Upper lobe of left lung (tissue), 6 donors: ENCODE measurements around the gene KRTAP10-9. TPM values are rescaled to one million over a fixed set of nuclear protein-coding genes. Genes with fewer than 3 reads are reported as not detected.
A peak's percentile ranks its signal among the peaks of the same experiment; 100 is the strongest.

Source experiments
- ATAC-seq, 2 donors: fragments of 200-7000 bp; cut with Tn5 transposase; one replicate each; pipeline ENCODE4 v1.9.1; 2022; ENCODE audit warnings: mild to moderate bottlenecking in 2 of 2, moderate library complexity in 2 of 2; ENCODE audit not compliant: low FRiP score in 2 of 2
- DNase-seq, 2 donors: peaks; one replicate each; pipeline ENCODE4 v3.0.0-alpha.2; 2019 to 2020
- H3K27ac ChIP-seq, 4 donors: fragments of 200-600 bp; sonication (generic); one replicate each; pipeline ENCODE4 v1.5.1; 2016 to 2019
- H3K27me3 ChIP-seq, 4 donors: fragments of 200-600 bp; sonication (generic); one replicate each; pipeline ENCODE4 v1.5.1; 2017 to 2019
- H3K36me3 ChIP-seq, 4 donors: fragments of 200-600 bp; sonication (generic); one replicate each; pipeline ENCODE4 v1.5.1; 2016 to 2019
- H3K4me1 ChIP-seq, 4 donors: fragments of 200-600 bp; sonication (generic); one replicate each; pipeline ENCODE4 v1.5.1; 2018 to 2019
- H3K4me3 ChIP-seq, 4 donors: fragments of 200-600 bp; sonication (generic); one replicate each; pipeline ENCODE4 v1.5.1; 2017 to 2019; ENCODE audit warnings: mild to moderate bottlenecking in 2 of 4, moderate library complexity in 1 of 4
- H3K9me3 ChIP-seq, 4 donors: fragments of 200-600 bp; sonication (generic); one replicate each; pipeline ENCODE4 v1.5.1; 2018 to 2019
- EP300 ChIP-seq, 4 donors: sonication (generic); formaldehyde crosslinking; IDR thresholded peaks; one replicate each; pipeline ENCODE4 v1.5.1; 2017; ENCODE audit warnings: antibody characterized with exemption in 4 of 4, control low read depth in 2 of 4
- POLR2A ChIP-seq, 4 donors: fragments of 450-650 bp; IDR thresholded peaks; one replicate each; pipeline ENCODE4 v1.5.1; 2016 to 2017; ENCODE audit warnings: antibody characterized with exemption in 4 of 4, mild to moderate bottlenecking in 2 of 4
- POLR2AphosphoS5 ChIP-seq, 2 donors: sonication (generic); formaldehyde crosslinking; IDR thresholded peaks; one replicate each; pipeline ENCODE4 v1.5.1; 2017; ENCODE audit warnings: antibody characterized with exemption in 2 of 2
- WGBS, 2 donors: methylation state at CpG; one replicate each; pipeline ENCODE4 v1.1.5; 2017 to 2018; 5-methylcytosine and 5-hydroxymethylcytosine counted together
- total RNA-seq, 6 donors: library from RNA; depleted of rRNA in 4 of 6; stranded (reverse); fragments of >200 nt in 4 of 6; gene quantifications; one replicate each; pipeline versions ENCODE4 v1.1.0 to v1.2.1, GENCODE V29; 2016 to 2021
- TF ChIP-seq, protein P1 (sequence below), 6 experiments: fragments of 450-650 bp in 4 of 6; fragments of 200-600 bp in 2 of 6; sonication (generic) in 2 of 6; IDR thresholded peaks; one replicate each; pipeline ENCODE4 v1.5.1; 2016 to 2019; ENCODE audit warnings: antibody characterized with exemption in 6 of 6
- donor health status: DM: no; HTN: no; CAD: no; lungs with moderate emphysema.
- donor health status: DM: no; HTN: yes; CAD: no; lungs with severe emphysema.

The KRTAP10-9 gene
- total RNA-seq, 6 donors from 2014 or later: not detected

DNA sequence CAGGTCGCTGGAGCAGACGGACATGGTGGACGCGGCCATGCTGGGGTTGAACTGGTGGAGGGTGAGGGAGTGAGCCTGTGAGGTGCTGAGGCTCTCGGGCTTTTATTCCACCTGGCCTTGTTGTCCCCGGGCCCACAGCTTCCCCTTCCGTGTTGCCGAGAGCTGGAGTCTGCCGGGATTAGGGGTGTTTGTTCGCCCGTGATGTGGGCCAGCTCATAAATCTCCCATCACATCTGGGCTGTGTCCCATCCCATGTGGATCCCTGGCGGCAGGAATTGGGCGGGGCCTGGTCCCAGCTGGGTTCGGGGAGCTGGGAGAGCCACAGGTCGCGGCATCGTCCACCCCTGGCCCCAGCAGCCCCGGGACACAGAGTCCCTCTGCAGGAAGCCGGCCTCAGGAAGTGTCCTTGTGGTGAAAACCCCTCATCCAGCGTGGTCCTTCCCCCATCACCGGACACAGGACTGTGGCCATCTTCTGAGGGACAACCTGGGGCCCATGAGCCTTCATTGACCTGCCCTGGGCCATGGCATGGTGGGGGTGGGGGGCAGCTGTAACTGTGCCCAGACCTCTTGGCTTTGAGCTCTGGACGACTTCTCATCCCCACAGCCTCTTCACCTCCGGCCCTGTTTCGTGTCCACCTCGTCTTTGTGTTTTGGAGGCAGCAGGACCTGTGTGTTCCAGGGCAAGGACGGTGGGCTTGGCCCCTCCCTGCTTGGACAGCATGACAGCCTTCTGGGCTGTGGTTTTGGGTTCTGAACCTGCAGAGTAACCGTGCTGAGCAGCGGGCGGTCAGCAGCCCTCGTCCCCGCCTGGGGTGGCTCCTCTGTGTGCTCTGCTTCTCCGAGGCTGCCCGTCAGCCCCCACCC, 34.2 kb upstream of the KRTAP10-9 start, which contains the start of gene KRTAP10-6:
Gene KRTAP10-6, minus strand, starts transcription at position 60 of the 866 bp plus-strand sequence. Its CDS starts 21 bp downstream, at position 39.
- Histone ChIP-seq H3K27me3 (peaks cover 0 to 5% (median 0%) of the 10 kb centered on the region in 4 donors), H3K36me3 (no peaks in the 10 kb centered on the region), H3K4me3 (no peak within 1 kb of the TSS), H3K9me3 (no peaks in the 10 kb centered on the region), H3K4me1 (no peaks in the 10 kb centered on the region), H3K27ac (no peak within 1 kb of the TSS)
- 62 to 68% methylated on average over 4 to 28 of the region's 33 CpGs for WGBS, 2 donors
- no peak for TF ChIP-seq POLR2AphosphoS5 (IDR thresholded peaks at IDR 0.05)
- no peak for TF ChIP-seq POLR2A (IDR thresholded peaks at IDR 0.05)
- DNase-seq (peak in 1 of 2 donors; percentile 62), ATAC-seq (peak in 1 of 2 donors; percentile 23)

DNA sequence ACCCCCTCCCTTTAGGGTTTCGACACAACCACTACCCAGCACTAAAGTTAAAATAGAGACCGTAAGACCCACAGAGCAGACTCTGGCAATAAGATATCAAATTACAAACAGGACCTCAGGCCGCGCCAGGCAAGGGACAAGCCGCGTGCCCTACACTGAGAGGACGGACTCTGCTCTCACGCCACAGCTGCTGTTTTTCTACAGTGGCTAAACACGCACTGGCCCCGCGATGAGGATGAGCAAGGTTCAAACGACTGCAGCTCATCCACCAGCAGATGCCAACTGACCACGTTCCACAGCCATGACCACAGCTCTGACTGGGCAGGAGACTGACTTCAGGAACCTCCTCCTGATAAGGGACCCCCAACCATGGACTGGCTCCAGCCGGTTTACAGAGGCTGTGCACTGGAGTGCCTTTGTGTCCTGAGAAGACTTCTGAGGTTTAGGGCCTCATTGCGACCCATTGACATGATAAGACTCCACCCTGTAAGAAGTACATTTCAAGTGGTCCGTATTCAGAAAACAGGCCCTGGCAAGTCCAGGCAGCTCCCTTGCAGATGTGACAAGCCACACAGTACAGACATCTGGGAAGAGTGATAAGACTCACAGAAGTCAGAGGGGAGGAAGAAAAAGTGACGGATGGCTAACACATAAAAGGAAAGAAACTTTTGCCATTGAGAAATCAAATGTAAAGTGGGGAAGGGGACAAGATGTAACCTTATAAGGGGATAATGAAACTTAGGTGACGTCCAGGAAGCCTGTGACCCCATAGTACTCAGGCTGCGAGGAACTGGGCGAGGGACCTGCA, 33.1 kb upstream of the KRTAP10-9 start:
- DNase-seq (no peak), ATAC-seq (no peak)
- no peak overlapping the region for H3K4me3 ChIP-seq
- H3K9me3 ChIP-seq: no peaks in the 10 kb centered on the region
- H3K27me3 ChIP-seq: peaks cover 0 to 5% (median 0%) of the 10 kb centered on the region in 4 donors
- no peak for TF ChIP-seq POLR2A (IDR thresholded peaks at IDR 0.05)
- TF ChIP-seq EP300 (IDR thresholded peaks at IDR 0.05): no peak
- TF ChIP-seq, protein P1, sequence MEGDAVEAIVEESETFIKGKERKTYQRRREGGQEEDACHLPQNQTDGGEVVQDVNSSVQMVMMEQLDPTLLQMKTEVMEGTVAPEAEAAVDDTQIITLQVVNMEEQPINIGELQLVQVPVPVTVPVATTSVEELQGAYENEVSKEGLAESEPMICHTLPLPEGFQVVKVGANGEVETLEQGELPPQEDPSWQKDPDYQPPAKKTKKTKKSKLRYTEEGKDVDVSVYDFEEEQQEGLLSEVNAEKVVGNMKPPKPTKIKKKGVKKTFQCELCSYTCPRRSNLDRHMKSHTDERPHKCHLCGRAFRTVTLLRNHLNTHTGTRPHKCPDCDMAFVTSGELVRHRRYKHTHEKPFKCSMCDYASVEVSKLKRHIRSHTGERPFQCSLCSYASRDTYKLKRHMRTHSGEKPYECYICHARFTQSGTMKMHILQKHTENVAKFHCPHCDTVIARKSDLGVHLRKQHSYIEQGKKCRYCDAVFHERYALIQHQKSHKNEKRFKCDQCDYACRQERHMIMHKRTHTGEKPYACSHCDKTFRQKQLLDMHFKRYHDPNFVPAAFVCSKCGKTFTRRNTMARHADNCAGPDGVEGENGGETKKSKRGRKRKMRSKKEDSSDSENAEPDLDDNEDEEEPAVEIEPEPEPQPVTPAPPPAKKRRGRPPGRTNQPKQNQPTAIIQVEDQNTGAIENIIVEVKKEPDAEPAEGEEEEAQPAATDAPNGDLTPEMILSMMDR (IDR thresholded peaks at IDR 0.05): no peak
- no peak for TF ChIP-seq POLR2AphosphoS5 (IDR thresholded peaks at IDR 0.05)
- no peaks in the 10 kb centered on the region for H3K36me3 ChIP-seq
- 53 to 69% methylated on average over 7 to 20 of the region's 20 CpGs for WGBS, 2 donors
- H3K27ac ChIP-seq: no peak overlapping the region
- H3K4me1 ChIP-seq: no peaks in the 10 kb centered on the region

DNA sequence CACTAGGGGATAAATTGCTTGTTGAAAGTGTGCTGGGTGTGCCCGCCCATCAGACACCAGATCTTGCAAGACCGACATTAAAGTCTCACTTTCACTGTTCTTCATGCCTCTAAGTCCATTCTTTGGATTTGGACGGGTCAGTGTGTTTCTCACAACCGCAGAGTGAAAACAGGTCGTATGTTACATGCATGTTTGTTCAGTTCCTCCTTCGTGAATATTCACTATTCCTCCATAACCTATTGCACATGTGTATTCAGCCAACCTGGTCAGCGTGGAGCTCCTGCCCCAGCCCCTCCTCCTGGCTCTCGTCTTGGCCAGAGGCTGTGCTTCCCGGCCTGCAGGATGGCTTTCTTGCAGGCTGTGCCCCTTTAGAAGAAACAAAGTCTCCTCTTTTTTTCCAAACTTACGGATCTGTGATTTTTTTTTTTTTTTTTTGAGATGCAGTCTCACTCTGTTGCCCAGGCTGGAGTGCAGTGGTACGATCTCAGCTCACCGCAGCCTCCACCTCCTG, 32.4 kb upstream of the KRTAP10-9 start:
- H3K36me3 ChIP-seq: no peaks in the 10 kb centered on the region
- no peak overlapping the region for H3K4me3 ChIP-seq
- no peak overlapping the region for H3K27ac ChIP-seq
- ATAC-seq: no peak
- no peak for DNase-seq
- WGBS, 2 donors: 81 to 88% methylated on average over 12 of the region's 12 CpGs
- TF ChIP-seq, protein P1 (IDR thresholded peaks at IDR 0.05): no peak
- no peak for TF ChIP-seq POLR2A (IDR thresholded peaks at IDR 0.05)
- no peak for TF ChIP-seq POLR2AphosphoS5 (IDR thresholded peaks at IDR 0.05)
- no peak for TF ChIP-seq EP300 (IDR thresholded peaks at IDR 0.05)
- H3K27me3 ChIP-seq: peaks cover 0 to 5% (median 0%) of the 10 kb centered on the region in 4 donors
- H3K9me3 ChIP-seq: no peaks in the 10 kb centered on the region
- no peaks in the 10 kb centered on the region for H3K4me1 ChIP-seq

DNA sequence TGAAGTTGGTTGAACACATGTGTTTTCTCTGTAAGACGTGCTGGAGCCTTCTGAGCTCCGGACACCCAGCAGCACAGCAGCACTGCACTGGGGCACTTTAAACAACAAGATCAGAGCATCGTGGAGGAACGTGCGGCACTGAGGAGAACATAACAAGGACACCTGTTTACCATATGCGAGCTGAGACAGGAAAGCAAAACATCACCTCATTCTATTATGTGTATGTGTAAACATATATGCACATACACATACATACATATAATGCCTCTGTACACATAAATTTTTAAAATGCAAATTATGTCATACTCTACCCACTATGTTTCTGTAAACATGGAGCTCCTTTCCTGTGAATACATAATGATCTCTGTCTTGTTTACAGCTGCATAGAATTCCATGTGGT, 31.4 kb upstream of the KRTAP10-9 start:
- no peak for DNase-seq
- no peak for ATAC-seq
- Histone ChIP-seq H3K27me3 (no peaks in the 10 kb centered on the region), H3K4me1 (no peaks in the 10 kb centered on the region), H3K9me3 (no peaks in the 10 kb centered on the region), H3K36me3 (no peaks in the 10 kb centered on the region), H3K4me3 (no peak overlapping the region), H3K27ac (no peak overlapping the region)
- TF ChIP-seq, protein P1 (IDR thresholded peaks at IDR 0.05): no peak
- TF ChIP-seq POLR2AphosphoS5 (IDR thresholded peaks at IDR 0.05): no peak
- TF ChIP-seq POLR2A (IDR thresholded peaks at IDR 0.05): no peak
- TF ChIP-seq EP300 (IDR thresholded peaks at IDR 0.05): no peak
- WGBS, 2 donors: 75 to 85% methylated on average over 6 of the region's 6 CpGs
